Tibial nerve (tissue), 4 donors: ENCODE measurements around the gene DGKI. TPM values are rescaled to one million over a fixed set of nuclear protein-coding genes. Genes with fewer than 3 reads are reported as not detected.

ENCODE experiments used
- DNase-seq, 2 donors: peaks; one replicate each; pipeline ENCODE4 v3.0.0-alpha.2; 2019; ENCODE audit warnings: low spot score in 2 of 2
- H3K27ac ChIP-seq, 4 donors: fragments of 200-600 bp; sonication (generic) in 3 of 4; one replicate each; pipeline ENCODE4 v1.5.1; 2017 to 2019; ENCODE audit warnings: mild to moderate bottlenecking in 1 of 4
- H3K27me3 ChIP-seq, 2 donors: fragments of 200-600 bp; sonication (generic) in 1 of 2; one replicate each; pipeline versions ENCODE4 v1.5.1 to v1.6.0; 2017 to 2019
- H3K36me3 ChIP-seq, 3 donors: fragments of 200-600 bp; sonication (generic); one replicate each; pipeline ENCODE4 v1.5.1; 2018 to 2019
- H3K4me1 ChIP-seq, 4 donors: fragments of 200-600 bp; sonication (generic) in 3 of 4; one replicate each; pipeline ENCODE4 v1.5.1; 2017 to 2019
- H3K4me3 ChIP-seq, 4 donors: fragments of 200-600 bp; sonication (generic) in 3 of 4; one replicate each; pipeline ENCODE4 v1.5.1; 2017 to 2019; ENCODE audit warnings: mild to moderate bottlenecking in 1 of 4, moderate library complexity in 1 of 4
- H3K9me3 ChIP-seq, 4 donors: fragments of 200-600 bp; sonication (generic) in 3 of 4; one replicate each; pipeline ENCODE4 v1.5.1; 2017 to 2019
- CTCF ChIP-seq, 5 experiments: fragments of 200-600 bp in 3 of 5; fragments of 450-650 bp in 2 of 5; sonication (generic) in 3 of 5; IDR thresholded peaks; one replicate each; pipeline ENCODE4 v1.5.1; 2016 to 2019; ENCODE audit warnings: antibody characterized with exemption in 5 of 5, mild to moderate bottlenecking in 3 of 5, moderate library complexity in 2 of 5
- EP300 ChIP-seq, 2 donors: sonication (generic); formaldehyde crosslinking; IDR thresholded peaks; one replicate each; pipeline ENCODE4 v1.6.1; 2017; ENCODE audit warnings: antibody characterized with exemption in 2 of 2, mild to moderate bottlenecking in 1 of 2
- POLR2A ChIP-seq, 2 donors: fragments of 450-650 bp; IDR thresholded peaks; one replicate each; pipeline ENCODE4 v1.6.1; 2017; ENCODE audit warnings: antibody characterized with exemption in 2 of 2, mild to moderate bottlenecking in 2 of 2, moderate library complexity in 2 of 2
- WGBS, 2 donors: methylation state at CpG; one replicate each; pipeline ENCODE4 v1.1.5; 2018; 5-methylcytosine and 5-hydroxymethylcytosine counted together
- total RNA-seq, 4 donors: library from RNA; depleted of rRNA; stranded (reverse); fragments of >200 nt; gene quantifications; one replicate each; pipeline ENCODE4 v1.1.0, GENCODE V29; 2016

The DGKI gene
- total RNA-seq, 4 donors from 2014 or later, result 0.21 to 2.7 (median 1.7) TPM

- Histone ChIP-seq H3K27me3 (no peaks in the 10 kb centered on the region), H3K4me3 (no peak overlapping the region), H3K27ac (no peak overlapping the region), H3K36me3 (no peaks in the 10 kb centered on the region), H3K4me1 (no peaks in the 10 kb centered on the region), H3K9me3 (no peaks in the 10 kb centered on the region)
- 31 to 36% methylated on average over 11 of the region's 11 CpGs for WGBS, 2 donors
- TF ChIP-seq POLR2A (IDR thresholded peaks at IDR 0.05), result no peak
- TF ChIP-seq CTCF (IDR thresholded peaks at IDR 0.05), result no peak
- no peak for TF ChIP-seq EP300 (IDR thresholded peaks at IDR 0.05)
- no peak for DNase-seq
These were observed 92.6 kb downstream of the DGKI start for GRCh38 chr7:137753948-137754851.

GRCh38 chr7:137753575-137753947 lies 93.2 kb downstream of the DGKI start:
- Histone ChIP-seq H3K4me1 (no peaks in the 10 kb centered on the region), H3K27ac (no peak overlapping the region), H3K4me3 (no peak overlapping the region), H3K27me3 (no peaks in the 10 kb centered on the region), H3K9me3 (no peaks in the 10 kb centered on the region), H3K36me3 (no peaks in the 10 kb centered on the region)
- DNase-seq, result no peak
- TF ChIP-seq CTCF (IDR thresholded peaks at IDR 0.05) (no peak), EP300 (IDR thresholded peaks at IDR 0.05) (no peak), POLR2A (IDR thresholded peaks at IDR 0.05) (no peak)
- WGBS, 2 donors, result 65 to 70% methylated on average over 3 of the region's 3 CpGs

GRCh38 chr7:137753067-137753466 lies 93.7 kb downstream of the DGKI start:
- H3K9me3 ChIP-seq, result no peaks in the 10 kb centered on the region
- DNase-seq, result no peak
- WGBS, 2 donors, result 71 to 75% methylated on average over 4 of the region's 4 CpGs
- TF ChIP-seq POLR2A (IDR thresholded peaks at IDR 0.05), result no peak
- TF ChIP-seq CTCF (IDR thresholded peaks at IDR 0.05), result no peak
- no peak for TF ChIP-seq EP300 (IDR thresholded peaks at IDR 0.05)
- no peak overlapping the region for H3K4me3 ChIP-seq
- no peaks in the 10 kb centered on the region for H3K27me3 ChIP-seq
- H3K36me3 ChIP-seq, result no peaks in the 10 kb centered on the region
- H3K4me1 ChIP-seq, result no peaks in the 10 kb centered on the region
- H3K27ac ChIP-seq, result no peak overlapping the region

GRCh38 chr7:137751361-137752009 lies 95.3 kb downstream of the DGKI start:
- Histone ChIP-seq H3K36me3 (no peaks in the 10 kb centered on the region), H3K4me3 (no peak overlapping the region), H3K27me3 (no peaks in the 10 kb centered on the region), H3K27ac (no peak overlapping the region), H3K9me3 (no peaks in the 10 kb centered on the region), H3K4me1 (no peaks in the 10 kb centered on the region)
- 89 to 90% methylated on average over 6 of the region's 6 CpGs for WGBS, 2 donors
- no peak for DNase-seq
- TF ChIP-seq POLR2A (IDR thresholded peaks at IDR 0.05) (no peak), EP300 (IDR thresholded peaks at IDR 0.05) (no peak), CTCF (IDR thresholded peaks at IDR 0.05) (no peak)
